CD4-positive, alpha-beta T cell treated with Interleukin-6 for 4 hours (primary cell): Measurements from ENCODE around the gene DUOX1.

ENCODE experiments used
- DNase-seq: peaks from one replicate; pipeline ENCODE4 v3.0.0-alpha.2; 2020; ENCODE audit warnings: mixed read lengths

DUOX1 gene

DNA sequence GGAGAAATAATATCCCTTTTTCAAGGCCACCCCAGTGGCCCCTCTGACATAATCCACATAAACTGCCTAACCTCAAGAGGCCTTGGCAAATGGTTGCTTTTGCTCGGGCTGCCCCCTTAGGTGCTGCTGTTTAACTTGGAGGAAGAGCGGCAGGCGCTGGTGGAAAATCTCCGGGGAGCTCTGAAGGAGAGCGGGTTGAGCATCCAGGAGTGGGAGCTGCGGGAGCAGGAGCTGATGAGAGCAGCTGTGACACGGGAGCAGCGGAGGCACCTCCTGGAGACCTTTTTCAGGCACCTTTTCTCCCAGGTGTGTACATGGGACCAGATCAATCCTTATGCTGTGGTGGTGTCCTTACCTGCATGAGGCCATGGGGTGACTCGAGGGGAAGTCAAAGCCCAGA is 15.0 kb downstream of the DUOX1 start:
- no peak for DNase-seq

GRCh38 chr15:45146405-45146804 is 16.6 kb downstream of the DUOX1 start:
- DNase-seq = no peak

DNA sequence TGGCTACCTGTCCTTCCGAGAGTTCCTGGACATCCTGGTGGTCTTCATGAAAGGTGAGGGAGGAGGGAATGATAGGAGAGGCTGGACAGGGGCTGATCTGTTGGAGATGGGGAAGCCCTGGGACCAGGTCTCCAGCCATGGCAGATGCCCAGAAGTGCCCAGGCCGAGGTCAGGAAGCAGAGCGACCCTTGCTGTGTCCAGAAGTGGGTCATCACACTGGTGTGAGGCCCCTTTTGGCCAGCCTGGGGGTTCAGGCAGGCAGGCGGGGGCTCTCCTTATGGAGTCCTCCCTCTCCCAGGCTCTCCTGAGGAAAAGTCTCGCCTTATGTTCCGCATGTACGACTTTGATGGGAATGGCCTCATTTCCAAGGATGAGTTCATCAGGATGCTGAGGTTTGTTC is 17.8 kb downstream of the DUOX1 start:
- DNase-seq = no peak

GRCh38 chr15:45148076-45149059 is 18.6 kb downstream of the DUOX1 start:
- no peak for DNase-seq

DNA sequence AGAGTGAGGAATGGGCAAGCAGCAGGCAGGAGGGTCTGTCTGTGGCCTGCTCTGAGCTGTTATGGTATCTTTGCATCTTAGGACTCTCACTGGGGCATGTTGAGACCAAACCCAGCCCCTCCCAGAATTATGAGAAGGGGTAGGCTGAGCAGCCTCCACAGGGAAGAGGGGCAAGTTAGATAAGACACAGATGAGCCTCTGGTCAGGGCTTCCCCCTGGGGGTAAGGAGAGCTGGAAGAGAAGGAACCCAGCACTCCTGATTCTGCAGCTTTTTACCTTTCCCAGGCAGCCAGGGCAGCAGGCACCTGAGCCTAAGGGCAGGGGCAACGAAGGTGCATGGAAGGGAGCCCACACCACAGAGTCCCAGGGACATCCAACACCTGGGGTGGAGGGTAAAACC is 19.3 kb downstream of the DUOX1 start:
- DNase-seq = no peak

GRCh38 chr15:45150481-45150880 is 20.7 kb downstream of the DUOX1 start:
- DNase-seq = no peak

DNA sequence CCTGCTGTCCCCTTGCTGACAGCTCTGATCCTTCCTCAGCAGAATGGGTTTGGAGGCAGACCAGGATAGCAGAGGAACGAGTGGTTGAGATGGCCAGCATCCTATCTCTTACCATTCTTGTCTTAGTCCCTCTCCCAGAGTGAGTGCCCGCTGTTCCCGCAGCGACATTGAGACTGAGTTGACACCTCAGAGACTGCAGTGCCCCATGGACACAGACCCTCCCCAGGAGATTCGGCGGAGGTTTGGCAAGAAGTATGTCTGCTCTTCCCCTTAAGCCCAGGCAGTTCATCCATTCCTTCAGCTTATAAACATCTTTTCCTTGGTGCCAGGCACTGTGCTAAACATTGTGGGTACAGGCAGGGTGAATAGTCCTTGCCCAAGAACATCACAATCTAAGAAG is 21.2 kb downstream of the DUOX1 start:
- no peak for DNase-seq

DNA sequence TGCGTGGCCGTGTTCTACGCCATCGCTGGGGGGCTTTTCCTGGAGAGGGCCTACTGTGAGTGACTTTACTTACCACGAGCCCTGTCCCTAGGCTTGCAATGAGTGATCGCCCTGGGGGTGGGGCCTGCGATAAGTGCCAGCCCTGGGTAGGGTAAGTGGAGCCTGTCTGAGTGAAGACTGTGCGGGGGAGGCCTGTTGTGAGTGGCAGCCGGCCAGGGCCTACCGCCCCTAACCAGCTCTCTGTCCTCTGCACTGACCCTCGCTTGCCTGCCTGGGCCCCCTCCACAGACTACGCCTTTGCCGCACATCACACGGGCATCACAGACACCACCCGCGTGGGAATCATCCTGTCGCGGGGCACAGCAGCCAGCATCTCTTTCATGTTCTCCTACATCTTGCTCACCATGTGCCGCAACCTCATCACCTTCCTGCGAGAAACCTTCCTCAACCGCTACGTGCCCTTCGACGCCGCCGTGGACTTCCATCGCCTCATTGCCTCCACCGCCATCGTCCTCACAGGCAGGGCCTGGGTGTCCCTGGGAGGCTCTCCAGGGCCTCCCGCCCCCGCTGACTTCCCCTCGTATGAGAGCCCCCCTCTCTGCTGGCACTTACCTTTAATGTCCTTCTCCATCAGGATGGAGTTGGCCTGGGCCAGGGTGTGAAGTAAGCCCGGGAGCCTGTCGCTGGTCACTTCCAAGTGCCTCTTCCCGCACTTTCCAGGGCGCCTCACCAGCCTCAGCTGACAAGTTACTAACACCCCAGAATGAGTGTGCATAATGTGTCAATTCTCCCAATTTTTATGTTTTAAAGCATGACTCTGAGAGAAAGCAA is 22.4 kb downstream of the DUOX1 start:
- DNase-seq = no peak

GRCh38 chr15:45155739-45156138 is 25.9 kb downstream of the DUOX1 start:
- DNase-seq = no peak

DNA sequence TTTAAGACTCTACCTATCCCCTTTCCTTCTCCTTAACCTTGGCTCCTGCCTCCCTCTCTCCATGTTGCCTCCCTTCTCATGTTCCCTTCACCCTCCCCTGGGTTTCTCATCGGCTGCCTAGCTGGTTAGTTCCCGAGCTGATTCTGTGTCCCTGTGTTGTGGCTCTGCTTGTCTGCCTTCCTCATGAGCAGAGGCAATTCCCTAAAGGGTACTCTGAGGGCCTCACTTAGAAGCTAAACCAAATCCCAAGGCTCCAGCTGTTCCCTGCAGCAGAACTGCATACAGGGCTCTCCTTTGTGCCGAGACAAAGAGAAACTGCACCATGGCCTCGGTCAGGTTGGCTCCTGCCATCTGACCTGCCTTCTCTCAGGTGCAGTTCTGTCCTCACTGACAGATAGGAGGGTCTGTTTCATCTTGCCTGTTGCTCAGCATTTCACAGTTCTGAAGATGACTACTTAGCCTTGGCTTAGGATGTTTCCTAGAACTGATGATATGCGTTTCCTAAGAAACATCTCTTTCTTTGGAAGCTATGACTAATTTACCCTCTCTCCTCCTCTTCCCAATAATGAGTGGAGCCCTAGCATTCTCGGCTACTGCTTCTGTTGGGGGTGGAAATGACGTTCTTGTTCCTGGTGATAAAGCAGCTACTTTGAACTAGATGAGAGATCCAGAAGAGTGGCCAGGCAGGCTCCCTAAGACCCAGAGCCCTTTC is 27.1 kb downstream of the DUOX1 start:
- DNase-seq = no peak

DNA sequence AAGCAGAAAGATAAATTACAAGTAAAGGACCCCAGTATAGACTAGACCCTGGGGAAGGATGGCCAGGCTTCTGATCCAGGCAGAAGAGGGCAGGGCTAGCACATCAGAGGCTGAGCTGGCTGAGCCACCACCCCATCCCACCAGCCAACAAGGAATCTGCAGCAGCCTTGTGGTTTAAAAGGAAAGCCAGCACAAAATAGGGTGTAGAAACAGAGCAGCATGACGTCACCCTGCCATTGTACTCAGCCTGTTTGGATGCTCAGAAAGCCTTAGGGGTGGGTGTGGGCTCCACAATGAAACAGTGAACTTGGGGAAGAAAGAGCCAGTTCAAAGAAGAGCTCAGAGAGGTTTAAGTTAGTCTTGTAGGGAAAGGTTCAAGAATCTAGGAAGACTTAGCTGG is 28.2 kb downstream of the DUOX1 start:
- peak; percentile 8 for DNase-seq

DNA sequence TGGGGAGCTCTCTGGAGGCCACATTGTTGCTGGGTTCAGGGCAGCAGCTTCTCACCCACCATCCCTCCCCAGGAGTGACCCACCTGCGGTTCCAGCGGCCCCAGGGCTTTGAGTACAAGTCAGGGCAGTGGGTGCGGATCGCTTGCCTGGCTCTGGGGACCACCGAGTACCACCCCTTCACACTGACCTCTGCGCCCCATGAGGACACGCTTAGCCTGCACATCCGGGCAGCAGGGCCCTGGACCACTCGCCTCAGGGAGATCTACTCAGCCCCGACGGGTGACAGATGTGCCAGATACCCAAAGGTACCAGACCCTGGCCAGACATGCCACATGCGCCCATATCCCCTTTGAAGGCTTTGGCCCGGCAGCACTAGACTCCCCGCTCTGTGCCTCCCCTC is 31.9 kb downstream of the DUOX1 start:
- no peak for DNase-seq

DNA sequence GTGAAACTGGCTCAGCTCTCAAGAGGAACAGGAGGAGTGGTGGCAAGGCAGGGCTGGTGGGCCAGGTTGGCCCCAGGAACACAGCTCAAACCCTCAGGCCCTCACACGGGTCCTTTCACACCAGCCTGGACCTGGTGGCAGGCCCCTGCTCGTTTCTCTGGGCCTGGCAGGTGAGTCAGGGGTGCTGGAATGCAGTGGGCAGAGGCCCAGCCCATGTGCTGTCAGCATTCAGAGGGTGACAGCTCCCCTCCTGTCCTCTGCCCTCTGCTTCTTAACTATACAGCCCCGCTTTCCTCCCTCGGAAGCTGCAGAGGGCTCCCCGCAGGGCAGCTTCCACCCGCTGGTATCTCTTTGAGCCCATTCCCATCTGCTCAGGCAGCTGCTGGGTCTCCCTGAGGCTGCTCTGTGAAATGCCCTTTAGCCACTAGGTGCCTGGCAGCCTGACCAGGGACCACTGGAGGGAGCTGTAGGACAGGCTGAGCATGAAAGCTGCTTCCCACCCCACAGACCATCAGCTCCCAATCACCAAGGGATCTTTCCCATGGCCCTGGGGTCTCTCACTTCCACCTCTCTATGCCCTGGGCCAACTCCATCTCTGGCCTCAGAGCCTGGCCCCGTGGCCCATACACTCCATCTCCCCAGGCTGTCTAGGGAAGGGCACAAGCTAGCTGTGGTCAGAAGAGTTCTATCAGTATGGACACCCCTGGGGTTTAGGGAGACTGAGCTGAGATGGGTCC is 33.1 kb downstream of the DUOX1 start:
- DNase-seq = peak; percentile 70

DNA sequence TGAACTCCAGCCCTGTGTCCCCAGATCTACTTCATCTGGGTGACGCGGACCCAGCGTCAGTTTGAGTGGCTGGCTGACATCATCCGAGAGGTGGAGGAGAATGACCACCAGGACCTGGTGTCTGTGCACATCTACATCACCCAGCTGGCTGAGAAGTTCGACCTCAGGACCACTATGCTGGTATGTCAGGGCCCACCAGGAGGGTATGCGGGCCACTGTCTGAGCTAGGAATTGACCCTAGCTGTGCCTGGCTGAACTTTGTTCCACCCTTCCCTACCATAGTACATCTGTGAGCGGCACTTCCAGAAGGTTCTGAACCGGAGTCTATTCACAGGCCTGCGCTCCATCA is 33.7 kb downstream of the DUOX1 start:
- no peak for DNase-seq

GRCh38 chr15:45164914-45165313 is 35.1 kb downstream of the DUOX1 start:
- DNase-seq = no peak

- no peak for DNase-seq
Measured at GRCh38 chr15:45165536-45165935, 35.7 kb downstream of the DUOX1 start.

DNA sequence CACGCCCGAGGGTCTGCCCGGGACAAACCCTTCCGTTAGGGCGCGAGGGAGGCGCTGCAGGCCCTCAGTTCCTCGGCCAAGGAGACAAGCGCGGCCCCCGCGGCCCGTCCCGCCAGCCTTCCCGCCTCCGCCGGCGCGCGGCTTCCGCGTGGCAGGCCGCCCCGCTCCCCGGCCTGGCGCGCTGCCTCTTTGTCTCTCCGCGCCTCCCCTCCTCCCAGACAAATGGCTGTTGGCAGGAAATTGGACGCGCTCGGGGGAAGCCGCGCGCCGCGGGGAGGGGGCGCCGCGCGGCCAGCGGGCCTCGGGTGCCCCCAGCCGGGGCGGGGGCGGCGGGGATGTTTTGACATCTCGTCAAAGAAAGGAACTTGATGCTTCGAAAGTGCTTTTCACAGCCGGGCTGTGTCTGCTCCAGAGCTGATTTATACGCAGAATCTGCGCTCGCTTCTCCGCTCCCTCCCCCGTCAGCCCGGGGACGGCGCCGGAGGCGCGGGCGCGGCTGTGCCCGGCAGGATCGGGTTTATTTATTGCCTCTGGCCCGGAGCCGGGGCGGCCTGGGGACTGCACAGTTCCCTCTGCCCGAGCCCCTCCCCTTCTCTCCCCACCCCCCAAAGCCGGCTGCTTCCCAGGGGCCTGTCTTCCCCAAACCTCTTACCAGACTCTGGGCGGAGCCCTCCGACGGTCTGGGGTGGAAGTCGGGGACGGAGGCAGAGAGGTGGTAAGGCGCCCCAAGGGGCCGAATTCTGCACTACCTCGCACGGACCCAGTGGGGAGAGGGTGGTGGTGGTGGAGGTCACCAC is 37.2 kb downstream of the DUOX1 start:
- DNase-seq = peak; percentile 89

DNA sequence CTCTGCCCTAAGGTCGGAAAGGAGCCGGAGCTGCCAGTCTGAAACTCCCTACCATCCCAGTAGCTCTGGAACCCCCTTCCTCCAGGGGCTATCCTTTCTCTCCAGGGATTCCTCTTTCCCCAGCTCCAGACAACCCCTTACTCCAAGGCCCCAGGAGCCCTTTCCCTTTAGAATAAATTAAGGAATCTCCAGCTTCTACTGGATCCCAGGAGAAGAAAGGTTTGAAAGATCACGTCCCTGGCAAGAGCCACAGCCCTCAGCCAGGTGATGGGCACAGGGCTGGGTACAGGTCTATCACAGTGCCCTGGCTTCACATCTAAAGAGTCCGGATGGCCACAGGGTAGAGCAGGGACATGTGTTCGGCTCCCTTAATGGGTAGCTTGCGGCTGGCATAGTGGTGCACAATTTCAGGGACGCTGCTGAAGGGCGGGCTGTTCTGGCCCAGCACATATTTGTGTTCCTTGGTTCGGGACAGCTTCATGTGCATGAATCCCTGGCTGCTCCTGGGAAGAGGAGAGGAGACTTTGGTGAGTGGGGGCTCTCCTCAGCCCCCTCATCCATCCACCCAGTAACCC is 37.9 kb downstream of the DUOX1 start:
- DNase-seq = no peak

DNA sequence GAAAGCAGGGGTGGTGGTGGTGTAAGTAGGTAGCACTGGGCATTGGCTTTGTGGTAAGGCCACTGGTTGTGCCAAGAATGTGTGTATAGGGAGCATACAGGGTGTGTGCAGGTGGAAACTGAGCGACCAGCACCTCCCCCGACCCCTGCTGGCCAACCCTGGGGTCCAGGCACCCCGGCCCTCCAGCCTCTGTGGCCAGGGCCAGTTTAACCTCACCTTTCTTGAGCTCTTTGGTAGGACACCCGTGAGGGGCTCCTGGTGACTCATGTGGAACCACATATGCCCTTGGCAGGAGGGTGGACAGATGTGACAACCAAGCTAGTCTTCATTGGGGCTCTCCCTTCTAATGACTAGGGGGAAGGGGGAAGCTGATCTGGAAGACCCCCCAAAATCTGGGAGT is 38.5 kb downstream of the DUOX1 start:
- no peak for DNase-seq

GRCh38 chr15:45168751-45169551 is 39.2 kb downstream of the DUOX1 start:
- no peak for DNase-seq
